ENCODE results near the gene PWWP2B.

Gene PWWP2B

GRCh38 chr10:132407846-132408278 is 10.9 kb downstream of the PWWP2B start:
- H3K9me3 ChIP-seq (ENCODE audit: control insufficient read depth, insufficient read depth, low read length) = no peaks in the 10 kb centered on the region
- peaks cover 21% of the 10 kb centered on the region; the same call in 1 of the 2 replicates for H3K4me1 ChIP-seq (ENCODE audit: insufficient read depth, low read length)
- no peaks in the 10 kb centered on the region for H3K36me3 ChIP-seq (ENCODE audit: insufficient read depth, low read length)
- no peak overlapping the region; the same call in 1 of the 2 replicates for H3K9ac ChIP-seq (ENCODE audit: low read depth, low read length)

GRCh38 chr10:132408367-132408781 is 11.4 kb downstream of the PWWP2B start:
- Histone ChIP-seq H3K9ac (ENCODE audit: low read depth, low read length) (no peak overlapping the region), H3K9me3 (ENCODE audit: control insufficient read depth, insufficient read depth, low read length) (no peaks in the 10 kb centered on the region), H3K36me3 (ENCODE audit: insufficient read depth, low read length) (no peaks in the 10 kb centered on the region), H3K4me1 (ENCODE audit: insufficient read depth, low read length) (peaks cover 21% of the 10 kb centered on the region; the same call in 1 of the 2 replicates)

GRCh38 chr10:132408823-132409666 is 12.0 kb downstream of the PWWP2B start:
- Histone ChIP-seq H3K36me3 (ENCODE audit: insufficient read depth, low read length) (no peaks in the 10 kb centered on the region), H3K9ac (ENCODE audit: low read depth, low read length) (no peak overlapping the region), H3K9me3 (ENCODE audit: control insufficient read depth, insufficient read depth, low read length) (no peaks in the 10 kb centered on the region), H3K4me1 (ENCODE audit: insufficient read depth, low read length) (peaks cover 21% of the 10 kb centered on the region; the same call in 1 of the 2 replicates)

- H3K9ac ChIP-seq (ENCODE audit: low read depth, low read length) = no peak overlapping the region
- H3K4me1 ChIP-seq (ENCODE audit: insufficient read depth, low read length) = peaks cover 21% of the 10 kb centered on the region; the same call in 1 of the 2 replicates
- H3K9me3 ChIP-seq (ENCODE audit: control insufficient read depth, insufficient read depth, low read length) = no peaks in the 10 kb centered on the region
- no peaks in the 10 kb centered on the region for H3K36me3 ChIP-seq (ENCODE audit: insufficient read depth, low read length)
Observed at GRCh38 chr10:132409667-132410028, 12.6 kb downstream of the PWWP2B start.

GRCh38 chr10:132410056-132410778 is 13.2 kb downstream of the PWWP2B start:
- peaks cover 21% of the 10 kb centered on the region; the same call in 1 of the 2 replicates for H3K4me1 ChIP-seq (ENCODE audit: insufficient read depth, low read length)
- H3K9me3 ChIP-seq (ENCODE audit: control insufficient read depth, insufficient read depth, low read length) = no peaks in the 10 kb centered on the region
- no peak overlapping the region for H3K9ac ChIP-seq (ENCODE audit: low read depth, low read length)
- H3K36me3 ChIP-seq (ENCODE audit: insufficient read depth, low read length) = no peaks in the 10 kb centered on the region

- Histone ChIP-seq H3K36me3 (ENCODE audit: insufficient read depth, low read length) (no peaks in the 10 kb centered on the region), H3K9me3 (ENCODE audit: control insufficient read depth, insufficient read depth, low read length) (no peaks in the 10 kb centered on the region), H3K4me1 (ENCODE audit: insufficient read depth, low read length) (peaks cover 21% of the 10 kb centered on the region; the same call in 1 of the 2 replicates), H3K9ac (ENCODE audit: low read depth, low read length) (no peak overlapping the region)
Observed at GRCh38 chr10:132410779-132411532, 14.0 kb downstream of the PWWP2B start.

GRCh38 chr10:132411561-132412253 is 14.7 kb downstream of the PWWP2B start:
- Histone ChIP-seq H3K9me3 (ENCODE audit: control insufficient read depth, insufficient read depth, low read length) (no peaks in the 10 kb centered on the region), H3K9ac (ENCODE audit: low read depth, low read length) (no peak overlapping the region), H3K36me3 (ENCODE audit: insufficient read depth, low read length) (no peaks in the 10 kb centered on the region), H3K4me1 (ENCODE audit: insufficient read depth, low read length) (peaks cover 21% of the 10 kb centered on the region; the same call in 1 of the 2 replicates)

- no peak overlapping the region for H3K9ac ChIP-seq (ENCODE audit: low read depth, low read length)
- H3K9me3 ChIP-seq (ENCODE audit: control insufficient read depth, insufficient read depth, low read length) = no peaks in the 10 kb centered on the region
- H3K4me1 ChIP-seq (ENCODE audit: insufficient read depth, low read length) = peaks cover 20% of the 10 kb centered on the region; the same call in 1 of the 2 replicates
- H3K36me3 ChIP-seq (ENCODE audit: insufficient read depth, low read length) = no peaks in the 10 kb centered on the region
Observed at GRCh38 chr10:132412316-132413192, 15.6 kb downstream of the PWWP2B start.

GRCh38 chr10:132413226-132414205 is 16.5 kb downstream of the PWWP2B start:
- no peak overlapping the region for H3K9ac ChIP-seq (ENCODE audit: low read depth, low read length)
- peaks cover 19% of the 10 kb centered on the region; the same call in 1 of the 2 replicates for H3K4me1 ChIP-seq (ENCODE audit: insufficient read depth, low read length)
- H3K9me3 ChIP-seq (ENCODE audit: control insufficient read depth, insufficient read depth, low read length) = no peaks in the 10 kb centered on the region
- H3K36me3 ChIP-seq (ENCODE audit: insufficient read depth, low read length) = no peaks in the 10 kb centered on the region

- Histone ChIP-seq H3K4me1 (ENCODE audit: insufficient read depth, low read length) (peaks cover 15% of the 10 kb centered on the region; the same call in 1 of the 2 replicates), H3K9ac (ENCODE audit: low read depth, low read length) (no peak overlapping the region), H3K36me3 (ENCODE audit: insufficient read depth, low read length) (no peaks in the 10 kb centered on the region), H3K9me3 (ENCODE audit: control insufficient read depth, insufficient read depth, low read length) (no peaks in the 10 kb centered on the region)
Observed at GRCh38 chr10:132414402-132415016, 17.5 kb downstream of the PWWP2B start.

GRCh38 chr10:132415255-132415654 is 18.3 kb downstream of the PWWP2B start:
- no peaks in the 10 kb centered on the region for H3K36me3 ChIP-seq (ENCODE audit: insufficient read depth, low read length)
- no peaks in the 10 kb centered on the region for H3K9me3 ChIP-seq (ENCODE audit: control insufficient read depth, insufficient read depth, low read length)
- no peak overlapping the region for H3K9ac ChIP-seq (ENCODE audit: low read depth, low read length)
- peaks cover 18% of the 10 kb centered on the region; the same call in 1 of the 2 replicates for H3K4me1 ChIP-seq (ENCODE audit: insufficient read depth, low read length)

- Histone ChIP-seq H3K4me1 (ENCODE audit: insufficient read depth, low read length) (peaks cover 25% of the 10 kb centered on the region; the same call in 1 of the 2 replicates), H3K9ac (ENCODE audit: low read depth, low read length) (no peak overlapping the region), H3K36me3 (ENCODE audit: insufficient read depth, low read length) (no peaks in the 10 kb centered on the region), H3K9me3 (ENCODE audit: control insufficient read depth, insufficient read depth, low read length) (no peaks in the 10 kb centered on the region)
Observed at GRCh38 chr10:132415956-132416355, 19.0 kb downstream of the PWWP2B start.
